ENCODE data around the gene ZNF276.
"Not testable (repeated sequence)": the region's sequence is repeated elsewhere in the genome, so short reads cannot be mapped to it uniquely, and the experiment has no call there.

- TF ChIP-seq EZH2 (IDR thresholded peaks at IDR 0.05; ENCODE audit: insufficient read depth, poor library complexity, severe bottlenecking); EZH2phosphoT487 (IDR thresholded peaks at IDR 0.05; ENCODE audit: insufficient read depth, low read depth): not testable (repeated sequence)
Measured at GRCh38 chr16:89689621-89690020, 31.7 kb upstream of the ZNF276 start.

Measured in GM23248 (cell line).